ENCODE results near the gene IFT122.

Gene IFT122

DNA sequence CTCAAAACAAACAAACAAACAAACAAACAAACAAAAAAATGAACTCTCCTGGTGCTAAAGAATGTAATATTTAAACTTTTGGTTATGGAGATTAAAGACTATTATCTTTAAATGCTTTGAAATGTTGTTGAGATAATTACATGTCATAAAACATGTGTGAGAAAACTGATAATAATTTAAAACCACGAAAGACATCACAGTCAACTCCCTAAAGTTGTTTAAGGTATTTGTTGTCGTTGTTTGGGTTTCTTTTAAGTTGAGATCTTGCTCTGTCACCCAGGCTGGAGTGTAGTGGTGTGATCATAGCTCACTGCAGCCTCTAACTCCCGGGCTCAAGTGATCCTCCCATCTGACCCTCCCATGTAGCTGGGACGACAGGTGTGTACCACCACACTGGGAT is 23.6 kb upstream of the IFT122 start:
- Histone ChIP-seq H3K56ac (ENCODE audit: low read length) (no peak overlapping the region), H3K4me3 (ENCODE audit: low read length) (no peak overlapping the region), H3K4ac (ENCODE audit: low read depth, low read length) (no peak overlapping the region), H3K9ac (ENCODE audit: low read length) (no peak overlapping the region), H4K8ac (ENCODE audit: low read depth, low read length) (no peak overlapping the region), H3K36me3 (ENCODE audit: control insufficient read depth, insufficient read depth, low read length) (no peaks in the 10 kb centered on the region), H3K4me2 (ENCODE audit: low read length) (no peak overlapping the region), H3K18ac (ENCODE audit: low read length) (no peak overlapping the region), H2BK15ac (replicated peaks; ENCODE audit: low read depth) (no peak overlapping the region), H3K4me1 (ENCODE audit: control insufficient read depth, low read depth, low read length) (no peaks in the 10 kb centered on the region), H2AK5ac (ENCODE audit: low read length) (no peak overlapping the region), H2BK5ac (ENCODE audit: low read length) (no peak overlapping the region), H3K79me1 (ENCODE audit: low read length) (no peaks in the 10 kb centered on the region), H3K79me2 (ENCODE audit: control insufficient read depth, insufficient read depth, low read length) (no peaks in the 10 kb centered on the region), H2BK120ac (ENCODE audit: low read depth, low read length) (no peak overlapping the region), H3K27me3 (ENCODE audit: insufficient read depth, low read length, poor library complexity) (no peaks in the 10 kb centered on the region), H4K5ac (ENCODE audit: low read length) (no peak overlapping the region), H3K27ac (ENCODE audit: low read depth, low read length) (no peak overlapping the region), H3K23ac (ENCODE audit: low read length) (no peak overlapping the region)
- DNase-seq, result no peak
- no CpG with 5 or more reads among the region's 4 CpGs for WGBS (ENCODE audit: extremely low coverage, insufficient coverage, low lambda C conversion rate)

DNA sequence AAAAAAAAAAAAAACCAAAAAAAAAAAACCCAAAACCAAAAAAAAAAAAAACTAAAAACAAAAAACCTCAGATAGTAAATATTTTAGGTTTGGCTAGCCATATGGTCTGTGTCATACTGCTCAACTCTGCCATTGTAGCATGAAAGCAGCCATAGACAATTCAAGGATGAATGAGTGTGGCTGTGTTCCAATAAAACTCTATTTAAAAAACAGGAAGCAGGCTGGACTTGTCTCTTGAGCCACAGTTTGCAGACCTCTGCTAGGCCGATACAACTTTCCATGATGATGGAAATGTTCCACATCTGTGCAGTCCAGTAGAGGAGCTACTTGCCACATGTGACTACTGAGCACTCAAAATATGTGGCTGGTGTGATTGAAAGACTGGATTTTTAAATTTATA is 22.7 kb upstream of the IFT122 start:
- Histone ChIP-seq H3K79me1 (ENCODE audit: low read length) (no peaks in the 10 kb centered on the region), H3K4me1 (ENCODE audit: control insufficient read depth, low read depth, low read length) (no peaks in the 10 kb centered on the region), H2BK15ac (replicated peaks; ENCODE audit: low read depth) (no peak overlapping the region), H2AK5ac (ENCODE audit: low read length) (no peak overlapping the region), H4K5ac (ENCODE audit: low read length) (no peak overlapping the region), H2BK120ac (ENCODE audit: low read depth, low read length) (no peak overlapping the region), H3K9ac (ENCODE audit: low read length) (no peak overlapping the region), H3K23ac (ENCODE audit: low read length) (no peak overlapping the region), H2BK5ac (ENCODE audit: low read length) (no peak overlapping the region), H3K4me3 (ENCODE audit: low read length) (no peak overlapping the region), H3K79me2 (ENCODE audit: control insufficient read depth, insufficient read depth, low read length) (no peaks in the 10 kb centered on the region), H3K56ac (ENCODE audit: low read length) (no peak overlapping the region), H3K27me3 (ENCODE audit: insufficient read depth, low read length, poor library complexity) (no peaks in the 10 kb centered on the region), H3K36me3 (ENCODE audit: control insufficient read depth, insufficient read depth, low read length) (no peaks in the 10 kb centered on the region), H3K18ac (ENCODE audit: low read length) (no peak overlapping the region), H4K8ac (ENCODE audit: low read depth, low read length) (no peak overlapping the region), H3K27ac (ENCODE audit: low read depth, low read length) (no peak overlapping the region), H3K4me2 (ENCODE audit: low read length) (no peak overlapping the region), H3K4ac (ENCODE audit: low read depth, low read length) (no peak overlapping the region)
- WGBS (ENCODE audit: extremely low coverage, insufficient coverage, low lambda C conversion rate), result no CpG with 5 or more reads among the region's 1 CpG
- no peak for DNase-seq

DNA sequence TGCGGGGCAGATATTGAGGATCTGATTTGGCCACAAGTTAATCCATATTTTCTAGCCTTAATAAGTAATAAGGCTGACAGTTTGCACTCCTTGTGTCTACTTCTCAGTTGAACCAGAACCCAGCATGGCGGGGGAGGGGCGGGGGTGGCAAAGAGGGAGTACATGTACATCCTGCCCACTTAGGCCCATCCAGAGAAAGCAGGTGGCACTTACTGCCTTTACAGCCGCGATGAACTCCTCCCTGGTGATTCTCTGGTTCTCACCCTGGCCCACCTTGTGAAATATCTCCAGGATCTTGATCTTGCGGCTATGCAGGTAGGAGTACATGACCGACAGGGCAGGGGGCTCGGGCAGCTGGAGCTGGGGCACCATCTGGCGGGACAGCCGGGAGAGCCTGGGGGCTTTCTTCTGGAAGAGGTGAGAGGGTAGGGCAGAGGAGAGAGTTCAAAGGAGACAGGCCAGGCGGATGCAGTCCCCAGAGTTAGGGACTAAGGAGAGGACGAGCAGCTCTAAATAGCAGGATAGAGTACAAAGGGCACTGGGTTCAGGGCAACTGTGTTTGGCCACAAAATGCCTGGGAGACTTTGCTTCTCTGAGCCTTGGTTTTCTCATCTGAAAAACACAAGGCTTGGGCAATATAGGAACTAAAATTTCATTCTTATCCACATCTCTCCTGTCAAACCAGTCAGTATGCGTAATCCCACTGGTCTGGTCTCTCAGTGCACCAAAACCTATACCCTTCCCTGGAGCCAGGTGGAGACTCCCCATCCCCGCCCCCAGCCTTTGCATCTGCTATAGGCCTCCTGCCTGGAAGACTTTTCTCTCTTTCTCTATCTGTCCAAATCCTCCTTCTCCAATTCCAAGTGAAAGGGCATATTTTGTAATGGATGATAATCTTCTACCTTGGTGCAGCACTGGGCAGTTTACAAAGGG is 21.7 kb upstream of the IFT122 start:
- no peak overlapping the region for H2BK120ac ChIP-seq (ENCODE audit: low read depth, low read length)
- no CpG with 5 or more reads among the region's 14 CpGs for WGBS (ENCODE audit: extremely low coverage, insufficient coverage, low lambda C conversion rate)
- H3K9ac ChIP-seq (ENCODE audit: low read length), result no peak overlapping the region
- H3K56ac ChIP-seq (ENCODE audit: low read length), result no peak overlapping the region
- H3K4ac ChIP-seq (ENCODE audit: low read depth, low read length), result no peak overlapping the region
- no peaks in the 10 kb centered on the region for H3K79me2 ChIP-seq (ENCODE audit: control insufficient read depth, insufficient read depth, low read length)
- H3K23ac ChIP-seq (ENCODE audit: low read length), result no peak overlapping the region
- no peak overlapping the region for H4K8ac ChIP-seq (ENCODE audit: low read depth, low read length)
- no peak overlapping the region for H2BK5ac ChIP-seq (ENCODE audit: low read length)
- no peak overlapping the region for H3K27ac ChIP-seq (ENCODE audit: low read depth, low read length)
- H3K4me3 ChIP-seq (ENCODE audit: low read length), result no peak overlapping the region
- H3K36me3 ChIP-seq (ENCODE audit: control insufficient read depth, insufficient read depth, low read length), result no peaks in the 10 kb centered on the region
- H3K18ac ChIP-seq (ENCODE audit: low read length), result no peak overlapping the region
- H3K4me1 ChIP-seq (ENCODE audit: control insufficient read depth, low read depth, low read length), result no peaks in the 10 kb centered on the region
- H3K4me2 ChIP-seq (ENCODE audit: low read length), result no peak overlapping the region
- H4K5ac ChIP-seq (ENCODE audit: low read length), result no peak overlapping the region
- no peak for DNase-seq
- no peaks in the 10 kb centered on the region for H3K27me3 ChIP-seq (ENCODE audit: insufficient read depth, low read length, poor library complexity)
- H2AK5ac ChIP-seq (ENCODE audit: low read length), result no peak overlapping the region
- H3K79me1 ChIP-seq (ENCODE audit: low read length), result no peaks in the 10 kb centered on the region
- no peak overlapping the region for H2BK15ac ChIP-seq (replicated peaks; ENCODE audit: low read depth)

DNA sequence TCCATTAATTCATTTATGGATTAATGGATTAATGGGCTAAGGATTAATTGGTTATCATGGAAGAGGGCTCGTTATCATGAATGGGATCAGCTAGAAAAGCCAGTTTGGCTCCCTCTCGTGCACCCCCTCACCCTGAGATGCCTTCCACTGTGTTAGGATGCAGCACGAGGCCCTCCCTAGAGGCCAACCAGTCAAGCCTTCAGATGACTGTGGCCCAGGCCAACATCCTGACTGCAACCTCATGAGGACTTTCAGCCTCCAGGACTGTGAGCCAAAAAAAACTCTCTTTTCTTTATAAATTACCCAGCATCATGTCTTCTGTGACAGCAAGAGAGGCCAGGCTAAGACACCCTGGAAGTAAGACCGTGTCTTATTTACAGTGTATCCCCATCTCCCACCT is 20.5 kb upstream of the IFT122 start:
- H4K8ac ChIP-seq (ENCODE audit: low read depth, low read length), result no peak overlapping the region
- H3K56ac ChIP-seq (ENCODE audit: low read length), result no peak overlapping the region
- no peak overlapping the region for H3K9ac ChIP-seq (ENCODE audit: low read length)
- no peak overlapping the region for H3K4ac ChIP-seq (ENCODE audit: low read depth, low read length)
- H3K23ac ChIP-seq (ENCODE audit: low read length), result no peak overlapping the region
- H3K27me3 ChIP-seq (ENCODE audit: insufficient read depth, low read length, poor library complexity), result no peaks in the 10 kb centered on the region
- H3K4me2 ChIP-seq (ENCODE audit: low read length), result no peak overlapping the region
- no peak overlapping the region for H3K27ac ChIP-seq (ENCODE audit: low read depth, low read length)
- no peak overlapping the region for H2BK5ac ChIP-seq (ENCODE audit: low read length)
- no peaks in the 10 kb centered on the region for H3K79me2 ChIP-seq (ENCODE audit: control insufficient read depth, insufficient read depth, low read length)
- H2BK120ac ChIP-seq (ENCODE audit: low read depth, low read length), result no peak overlapping the region
- H3K79me1 ChIP-seq (ENCODE audit: low read length), result no peaks in the 10 kb centered on the region
- H2AK5ac ChIP-seq (ENCODE audit: low read length), result no peak overlapping the region
- H4K5ac ChIP-seq (ENCODE audit: low read length), result no peak overlapping the region
- no peaks in the 10 kb centered on the region for H3K36me3 ChIP-seq (ENCODE audit: control insufficient read depth, insufficient read depth, low read length)
- H3K4me3 ChIP-seq (ENCODE audit: low read length), result no peak overlapping the region
- H3K4me1 ChIP-seq (ENCODE audit: control insufficient read depth, low read depth, low read length), result no peaks in the 10 kb centered on the region
- H3K18ac ChIP-seq (ENCODE audit: low read length), result no peak overlapping the region
- no peak overlapping the region for H2BK15ac ChIP-seq (replicated peaks; ENCODE audit: low read depth)
- WGBS (ENCODE audit: extremely low coverage, insufficient coverage, low lambda C conversion rate), result no CpG with 5 or more reads among the region's 4 CpGs
- no peak for DNase-seq

DNA sequence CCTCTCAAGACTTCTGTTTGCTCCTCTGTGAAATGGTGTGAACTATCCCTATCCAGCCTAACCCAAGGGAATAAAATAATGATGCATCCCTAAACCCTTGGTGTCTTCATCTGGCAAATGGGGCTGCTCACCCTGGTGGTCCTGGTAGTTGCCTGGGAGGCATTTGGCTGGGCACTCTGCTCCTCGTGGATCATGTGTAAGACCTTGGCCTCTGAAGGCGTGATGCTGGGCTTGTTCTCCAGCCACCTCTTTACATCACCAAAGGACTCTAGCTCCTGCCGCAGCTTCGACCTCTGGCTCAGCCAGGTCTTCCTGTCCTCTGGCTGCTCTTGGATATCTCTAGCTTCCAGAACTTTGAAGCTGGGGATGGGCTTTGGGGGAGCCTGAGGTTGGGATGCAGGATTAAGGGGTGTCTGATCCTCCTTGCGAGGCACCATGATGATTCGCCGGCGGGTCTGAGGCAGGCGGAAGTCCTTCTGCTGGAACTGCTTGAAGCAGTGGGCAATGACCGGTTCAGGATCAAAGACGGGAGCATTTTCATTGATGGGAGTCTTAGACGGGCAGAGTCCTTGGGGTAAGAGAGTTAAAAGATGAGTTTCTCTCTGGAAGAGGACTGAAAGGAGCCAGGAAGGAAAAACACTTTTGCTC is 18.7 kb upstream of the IFT122 start:
- Histone ChIP-seq H3K4me3 (ENCODE audit: low read length) (no peak overlapping the region), H3K4me1 (ENCODE audit: control insufficient read depth, low read depth, low read length) (peaks cover 2% of the 10 kb centered on the region), H2BK5ac (ENCODE audit: low read length) (no peak overlapping the region), H3K56ac (ENCODE audit: low read length) (no peak overlapping the region), H4K5ac (ENCODE audit: low read length) (no peak overlapping the region), H3K36me3 (ENCODE audit: control insufficient read depth, insufficient read depth, low read length) (no peaks in the 10 kb centered on the region), H2AK5ac (ENCODE audit: low read length) (no peak overlapping the region), H3K9ac (ENCODE audit: low read length) (no peak overlapping the region), H2BK15ac (replicated peaks; ENCODE audit: low read depth) (no peak overlapping the region), H2BK120ac (ENCODE audit: low read depth, low read length) (no peak overlapping the region), H3K4me2 (ENCODE audit: low read length) (no peak overlapping the region), H4K8ac (ENCODE audit: low read depth, low read length) (no peak overlapping the region), H3K4ac (ENCODE audit: low read depth, low read length) (no peak overlapping the region), H3K79me1 (ENCODE audit: low read length) (no peaks in the 10 kb centered on the region), H3K23ac (ENCODE audit: low read length) (no peak overlapping the region), H3K27me3 (ENCODE audit: insufficient read depth, low read length, poor library complexity) (no peaks in the 10 kb centered on the region), H3K79me2 (ENCODE audit: control insufficient read depth, insufficient read depth, low read length) (no peaks in the 10 kb centered on the region), H3K18ac (ENCODE audit: low read length) (no peak overlapping the region), H3K27ac (ENCODE audit: low read depth, low read length) (no peak overlapping the region)
- no peak for DNase-seq
- WGBS (ENCODE audit: extremely low coverage, insufficient coverage, low lambda C conversion rate), result no CpG with 5 or more reads among the region's 12 CpGs

Measured in mesendoderm (in vitro differentiated cells).